Stimulated activated CD8-positive, alpha-beta memory T cell treated with anti-CD3 and anti-CD28 coated beads, Interleukin-15, amount 100 ng/mL, for 1 hour (primary cell): ENCODE measurements around the gene PLSCR3.

Experiments
- DNase-seq: peaks from one replicate; pipeline ENCODE4 v3.0.0-alpha.2; 2020; ENCODE audit warnings: low read depth

Gene PLSCR3

DNA sequence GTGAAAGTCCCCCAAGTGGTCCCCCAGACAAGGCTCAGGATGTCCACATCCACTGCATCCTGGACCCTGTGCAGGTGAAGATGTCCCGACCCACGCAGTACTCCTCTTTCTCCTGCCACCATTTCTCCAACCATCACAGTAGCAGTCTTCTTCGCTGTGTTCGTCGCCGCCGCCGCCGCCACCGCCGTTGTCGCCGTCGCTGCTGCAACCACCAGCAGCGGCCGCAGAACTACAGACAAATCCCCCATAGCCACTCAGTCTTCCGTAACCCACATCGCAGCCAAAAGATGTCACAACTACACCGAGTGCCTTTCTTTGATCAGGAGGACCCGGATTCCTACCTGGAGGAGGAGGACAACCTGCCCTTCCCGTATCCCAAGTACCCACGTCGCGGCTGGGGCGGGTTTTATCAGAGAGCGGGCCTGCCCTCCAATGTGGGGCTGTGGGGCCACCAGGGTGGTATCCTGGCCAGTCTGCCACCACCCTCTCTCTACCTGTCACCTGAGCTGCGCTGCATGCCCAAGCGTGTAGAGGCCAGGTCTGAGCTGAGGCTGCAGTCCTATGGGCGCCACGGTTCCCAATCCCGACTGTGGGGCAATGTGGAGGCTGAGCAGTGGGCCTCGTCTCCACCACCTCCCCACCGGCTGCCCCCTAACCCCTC lies 32.0 kb upstream of the PLSCR3 start:
- DNase-seq, result no peak

GRCh38 chr17:7425756-7426155 lies 31.4 kb upstream of the PLSCR3 start:
- no peak for DNase-seq

DNA sequence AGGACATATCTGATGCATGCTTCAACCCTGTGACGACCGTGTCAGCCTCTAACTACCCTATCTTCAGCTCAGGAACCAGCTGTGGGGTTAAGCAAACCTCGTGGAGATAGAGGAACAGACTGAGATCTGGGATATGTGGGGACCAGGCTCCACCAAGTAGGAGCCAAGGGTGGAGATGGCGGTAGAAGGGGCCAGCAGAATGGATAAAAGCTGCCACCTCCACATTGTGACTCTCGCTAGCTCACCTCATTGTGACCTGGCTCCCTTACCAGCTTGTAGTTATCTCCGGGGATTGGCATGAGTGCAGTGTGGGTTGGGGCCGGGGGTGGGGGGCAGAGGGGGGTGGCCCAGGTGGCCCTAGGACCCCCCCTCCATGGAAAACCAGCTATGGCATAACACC lies 31.0 kb upstream of the PLSCR3 start, which contains the start of gene SPEM2:
TSS of gene SPEM2 (plus strand) at position 301 of the 400 bp plus-strand sequence. CDS start at position 374, 73 bp downstream.
- no peak for DNase-seq

GRCh38 chr17:7423679-7424078 lies 29.4 kb upstream of the PLSCR3 start:
- DNase-seq, result no peak

GRCh38 chr17:7421186-7421585 lies 26.9 kb upstream of the PLSCR3 start:
- no peak for DNase-seq

DNA sequence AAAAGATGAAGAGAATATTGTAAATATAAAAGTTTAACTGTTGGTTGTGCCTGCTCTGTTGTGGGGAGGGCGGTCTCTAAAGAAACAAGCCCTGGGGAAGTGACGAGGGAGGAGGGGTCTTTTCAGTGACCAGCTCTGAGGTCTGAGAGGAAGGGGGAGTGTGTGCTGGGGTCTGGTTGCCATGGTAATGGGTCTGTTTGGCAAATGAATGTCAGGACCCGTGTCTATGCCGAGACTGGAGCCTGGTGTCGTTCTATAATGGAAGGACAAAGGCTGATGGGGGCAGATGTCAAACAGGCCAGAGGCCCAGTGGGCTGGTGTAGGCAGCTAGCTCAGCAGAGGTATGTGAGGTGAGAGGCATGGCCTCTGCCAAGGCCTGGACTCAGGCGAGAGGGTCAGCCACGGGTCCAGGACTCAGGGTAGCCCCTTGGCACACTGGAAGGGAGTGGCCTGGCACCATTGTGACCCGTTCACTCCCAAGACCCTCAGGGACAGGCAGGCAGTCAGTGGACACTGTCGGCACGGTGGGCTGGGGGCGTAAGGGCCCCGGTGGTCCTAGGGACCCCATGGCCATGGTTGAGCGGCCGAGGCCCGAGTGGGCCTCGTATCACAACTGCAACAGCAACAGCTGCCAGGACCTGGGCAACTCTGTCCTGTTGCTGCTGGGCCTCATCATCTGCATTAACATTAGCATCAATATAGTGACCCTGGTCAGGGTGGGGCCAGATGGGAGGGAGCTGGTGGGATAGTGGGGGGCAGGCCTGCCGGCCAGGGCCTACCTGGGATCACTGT lies 25.7 kb upstream of the PLSCR3 start, which contains the start of gene SPEM1:
TSS of gene SPEM1 (plus strand) at position 506 of the 792 bp plus-strand sequence. CDS start at position 567, 61 bp downstream.
- DNase-seq, result no peak

DNA sequence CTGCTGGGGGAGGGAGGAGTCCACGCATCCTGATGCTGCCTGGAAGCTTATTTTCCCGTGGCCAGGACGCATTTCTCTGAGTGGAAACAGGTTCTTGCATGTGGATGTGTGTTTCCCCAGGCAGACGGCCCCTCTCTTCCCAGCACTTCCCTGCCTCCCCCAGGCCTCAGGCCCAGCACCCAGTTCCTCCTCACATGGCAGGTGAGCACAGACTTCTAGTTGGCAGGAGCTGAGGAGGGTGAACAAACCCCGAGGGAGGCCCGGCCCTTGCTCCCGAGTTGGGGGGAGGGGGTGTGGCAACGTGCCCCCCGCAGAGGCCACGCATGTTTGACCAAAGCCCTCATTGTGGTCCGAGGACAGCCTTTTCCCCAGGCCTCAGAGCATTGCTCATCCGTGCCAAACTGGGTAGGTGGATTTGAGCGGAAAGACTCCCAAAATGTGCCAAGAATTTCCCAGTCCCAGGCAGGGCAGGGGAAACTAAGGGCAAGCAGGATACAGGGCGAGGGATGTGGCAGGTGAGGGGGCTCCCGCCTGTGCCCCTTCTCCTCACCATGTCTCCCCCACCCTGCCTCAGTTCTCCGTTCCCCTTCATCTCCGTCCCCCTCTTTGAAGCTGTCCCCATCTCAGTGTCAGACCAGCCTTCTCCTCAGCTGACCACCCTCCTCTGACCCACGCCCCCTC lies 24.3 kb upstream of the PLSCR3 start:
- DNase-seq, result no peak

- DNase-seq, result no peak
Observed at GRCh38 chr17:7417056-7417655, 22.8 kb upstream of the PLSCR3 start.

DNA sequence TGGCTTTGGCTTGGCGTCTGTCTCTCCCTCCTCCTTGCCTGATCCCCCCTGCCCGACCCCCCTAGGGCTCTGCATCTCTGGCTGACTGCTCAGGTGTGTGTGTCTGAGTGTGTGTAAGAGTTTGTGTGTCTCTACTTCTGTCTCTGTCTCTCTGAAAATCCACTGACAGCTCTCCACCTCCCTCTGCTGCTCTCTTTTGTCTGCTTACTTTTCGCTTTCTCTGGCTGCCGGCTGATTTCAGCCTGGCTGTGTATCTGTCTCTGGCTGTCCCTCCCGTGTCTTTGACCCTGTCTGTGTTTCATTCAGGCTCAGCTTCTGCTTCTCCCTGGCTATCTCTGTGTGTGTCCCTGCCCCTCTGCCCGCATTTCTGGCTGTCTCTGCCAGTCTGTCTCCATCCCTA lies 22.0 kb upstream of the PLSCR3 start:
- no peak for DNase-seq

DNA sequence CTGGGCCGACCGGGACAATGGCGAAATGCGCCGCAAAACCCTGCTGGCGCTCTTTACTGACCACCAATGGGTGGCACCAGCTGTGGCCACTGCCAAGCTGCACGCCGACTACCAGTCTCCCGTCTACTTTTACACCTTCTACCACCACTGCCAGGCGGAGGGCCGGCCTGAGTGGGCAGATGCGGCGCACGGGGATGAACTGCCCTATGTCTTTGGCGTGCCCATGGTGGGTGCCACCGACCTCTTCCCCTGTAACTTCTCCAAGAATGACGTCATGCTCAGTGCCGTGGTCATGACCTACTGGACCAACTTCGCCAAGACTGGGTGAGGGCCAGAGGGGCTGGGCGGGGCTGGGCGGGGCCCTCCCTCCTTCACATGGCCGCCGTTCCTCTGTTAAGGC lies 21.5 kb upstream of the PLSCR3 start:
- DNase-seq, result no peak

DNA sequence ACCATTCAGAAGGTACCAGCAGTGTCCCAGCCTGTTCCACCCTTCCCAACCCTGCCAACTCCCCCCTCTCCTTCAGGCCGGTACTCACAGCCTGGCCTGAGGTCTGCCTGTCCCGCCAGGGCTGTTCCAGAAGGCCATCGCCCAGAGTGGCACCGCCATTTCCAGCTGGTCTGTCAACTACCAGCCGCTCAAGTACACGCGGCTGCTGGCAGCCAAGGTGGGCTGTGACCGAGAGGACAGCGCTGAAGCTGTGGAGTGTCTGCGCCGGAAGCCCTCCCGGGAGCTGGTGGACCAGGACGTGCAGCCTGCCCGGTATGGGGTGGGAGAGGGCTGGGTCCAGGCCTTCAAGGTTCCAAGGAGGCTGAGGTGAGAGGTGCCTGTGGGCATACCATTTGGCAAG lies 20.5 kb upstream of the PLSCR3 start:
- no peak for DNase-seq

DNA sequence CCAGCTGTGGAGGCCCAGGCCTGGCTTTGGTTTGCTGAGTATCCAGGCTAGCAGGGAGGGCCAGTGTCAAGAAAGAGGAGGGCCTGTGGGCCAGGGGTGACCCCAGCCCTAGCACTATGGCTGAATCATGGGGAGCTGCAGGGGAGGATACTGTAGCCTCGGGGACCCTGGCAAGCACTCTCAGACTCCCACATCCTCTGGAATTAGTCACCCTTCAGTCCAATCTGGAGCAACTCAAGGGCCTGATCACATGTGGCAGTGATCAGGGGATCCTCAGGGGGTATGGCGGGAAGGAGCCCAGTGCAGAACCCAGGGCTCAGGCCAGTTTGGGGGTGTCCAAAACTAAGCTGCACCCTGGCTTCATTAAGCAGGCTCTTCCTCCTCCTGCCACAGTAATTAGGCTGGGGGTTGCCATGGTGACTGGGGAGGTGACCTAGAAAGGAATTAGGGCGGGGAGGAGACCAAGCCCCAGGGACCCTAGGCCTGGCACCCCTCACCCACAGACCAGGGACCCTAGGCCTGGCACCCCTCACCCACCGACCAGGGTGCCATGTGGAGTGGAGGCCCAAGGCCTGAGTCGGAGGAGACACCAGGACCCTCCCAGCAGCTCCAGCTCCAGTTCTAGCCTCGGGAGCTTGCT lies 19.1 kb upstream of the PLSCR3 start:
- DNase-seq, result no peak

- DNase-seq, result no peak
Observed at GRCh38 chr17:7411427-7411750, 17.1 kb upstream of the PLSCR3 start.

GRCh38 chr17:7410634-7411426 lies 16.5 kb upstream of the PLSCR3 start:
- DNase-seq, result no peak

DNA sequence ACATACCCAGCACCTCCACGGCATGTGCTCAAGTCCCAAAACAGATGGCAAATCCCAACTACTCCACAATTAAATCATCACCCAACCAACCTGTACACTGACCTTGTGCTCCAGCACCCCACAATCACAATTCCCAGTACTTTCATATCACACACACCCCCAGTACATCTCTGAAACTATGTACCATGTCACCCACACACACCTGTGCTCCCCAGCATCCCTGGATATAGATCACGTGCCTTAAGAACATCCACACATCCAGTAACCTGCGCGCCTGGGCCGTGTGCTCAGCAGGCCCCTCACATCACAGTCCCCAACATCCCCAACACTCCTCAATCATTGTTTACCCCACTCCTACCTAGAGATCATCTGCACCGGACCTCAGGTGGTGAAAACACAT lies 15.4 kb upstream of the PLSCR3 start:
- DNase-seq, result no peak

- DNase-seq, result no peak
Observed at GRCh38 chr17:7408863-7409262, 14.5 kb upstream of the PLSCR3 start.

DNA sequence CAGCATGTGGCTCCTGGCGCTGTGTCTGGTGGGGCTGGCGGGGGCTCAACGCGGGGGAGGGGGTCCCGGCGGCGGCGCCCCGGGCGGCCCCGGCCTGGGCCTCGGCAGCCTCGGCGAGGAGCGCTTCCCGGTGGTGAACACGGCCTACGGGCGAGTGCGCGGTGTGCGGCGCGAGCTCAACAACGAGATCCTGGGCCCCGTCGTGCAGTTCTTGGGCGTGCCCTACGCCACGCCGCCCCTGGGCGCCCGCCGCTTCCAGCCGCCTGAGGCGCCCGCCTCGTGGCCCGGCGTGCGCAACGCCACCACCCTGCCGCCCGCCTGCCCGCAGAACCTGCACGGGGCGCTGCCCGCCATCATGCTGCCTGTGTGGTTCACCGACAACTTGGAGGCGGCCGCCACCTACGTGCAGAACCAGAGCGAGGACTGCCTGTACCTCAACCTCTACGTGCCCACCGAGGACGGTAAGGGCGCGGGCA lies 14.0 kb upstream of the PLSCR3 start:
- no peak for DNase-seq

DNA sequence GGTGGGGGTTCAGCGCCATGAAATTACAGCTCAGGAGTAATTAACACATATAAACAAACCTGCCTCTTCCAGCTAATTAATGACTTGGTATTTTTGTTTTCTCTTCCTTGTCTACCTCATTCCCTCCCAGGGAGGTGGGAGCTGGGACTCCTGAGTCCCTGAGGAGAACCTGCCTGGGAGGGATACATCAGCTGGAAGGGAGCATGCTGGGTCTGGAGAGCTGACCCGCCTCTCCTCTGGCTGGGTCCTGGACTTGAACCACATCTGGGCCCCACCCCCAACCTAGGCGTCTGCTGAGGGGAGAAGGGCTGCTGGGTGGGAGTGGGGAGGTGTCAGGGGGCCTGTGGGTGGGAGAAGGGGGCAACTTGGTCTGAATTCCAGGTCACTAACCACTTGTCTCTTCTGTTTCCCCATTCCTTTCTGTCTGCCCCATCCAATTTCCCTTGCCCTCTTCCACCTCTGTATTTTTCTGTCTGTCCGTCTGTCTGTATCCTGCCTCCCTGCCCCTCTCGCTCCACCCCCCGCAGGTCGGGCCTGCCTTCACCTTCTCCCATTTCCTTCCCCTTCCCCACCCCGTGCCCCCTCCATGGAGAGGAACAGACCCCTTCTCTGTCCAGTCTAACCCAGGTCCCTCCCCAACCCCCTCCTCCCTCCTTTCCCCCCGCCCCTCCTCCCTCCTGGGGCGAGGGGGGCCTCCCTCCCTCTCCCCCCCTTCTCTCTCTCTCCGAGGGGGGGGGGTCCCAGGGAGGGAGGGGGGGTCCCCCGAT lies 13.3 kb upstream of the PLSCR3 start, which contains the start of gene NLGN2:
TSS of gene NLGN2 (plus strand) at position 361 of the 767 bp plus-strand sequence. CDS start 411 bp downstream, outside the sequence.
- no peak for DNase-seq

DNA sequence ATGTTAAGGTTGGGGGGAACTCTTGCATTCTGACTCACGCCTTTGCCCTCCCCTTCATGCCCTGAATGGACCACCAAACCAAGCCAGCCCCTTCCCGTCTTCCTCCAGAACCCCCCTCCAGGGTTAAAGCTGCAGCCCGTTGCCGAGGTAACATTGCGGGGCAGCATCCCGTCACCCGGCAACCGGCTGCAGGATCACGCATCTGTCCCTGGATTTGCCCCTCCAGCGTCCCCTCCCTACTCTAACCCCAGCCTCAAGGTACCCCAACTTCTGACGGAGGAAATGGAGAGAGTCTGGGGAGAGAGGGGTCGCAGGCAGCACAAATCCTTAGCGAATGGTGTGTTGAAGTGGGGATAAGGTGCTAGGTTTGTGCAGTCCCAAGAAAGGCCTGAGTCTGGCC lies 12.8 kb upstream of the PLSCR3 start:
- no peak for DNase-seq

- no peak for DNase-seq
Observed at GRCh38 chr17:7406235-7406825, 12.0 kb upstream of the PLSCR3 start.
